Esophagus muscularis mucosa (tissue), 4 donors: Measurements from ENCODE around the gene CTCF. TPM values are rescaled to one million over a fixed set of nuclear protein-coding genes. Genes with fewer than 3 reads are reported as not detected.

Experiments used
- DNase-seq: peaks from one replicate; pipeline ENCODE4 v3.0.0-alpha.2; 2017; ENCODE audit errors: extremely low spot score
- H3K27ac ChIP-seq, 4 donors: fragments of 200-600 bp; sonication (generic); replicated peaks in 1 of 4; 1 replicate in 3 of 4; 2 replicates in 1 of 4; pipeline ENCODE4 v1.5.1; 2016 to 2019; ENCODE audit warnings: mild to moderate bottlenecking in 1 of 4
- H3K27me3 ChIP-seq, 4 donors: fragments of 200-600 bp; sonication (generic); one replicate each; pipeline versions ENCODE4 v1.5.1 to v1.6.0; 2016 to 2019
- H3K36me3 ChIP-seq, 4 donors: fragments of 200-600 bp; sonication (generic); one replicate each; pipeline ENCODE4 v1.5.1; 2016 to 2019
- H3K4me1 ChIP-seq, 4 donors: fragments of 200-600 bp; sonication (generic); one replicate each; pipeline ENCODE4 v1.5.1; 2016 to 2019
- H3K4me3 ChIP-seq, 4 donors: fragments of 200-600 bp; sonication (generic); 1 replicate in 2 of 4; 2 replicates in 2 of 4; pipeline ENCODE4 v1.5.1; 2016 to 2019; ENCODE audit warnings: mild to moderate bottlenecking in 4 of 4, moderate library complexity in 1 of 4
- H3K9me3 ChIP-seq, 4 donors: fragments of 200-600 bp; sonication (generic); 1 replicate in 3 of 4; 2 replicates in 1 of 4; pipeline ENCODE4 v1.5.1; 2016 to 2019
- CTCF ChIP-seq, 3 experiments: fragments of 200-600 bp in 2 of 3; fragments of 450-650 bp in 1 of 3; sonication (generic) in 2 of 3; IDR thresholded peaks; one replicate each; pipeline ENCODE4 v1.5.1; 2017 to 2019; ENCODE audit warnings: antibody characterized with exemption in 3 of 3, mild to moderate bottlenecking in 2 of 3, moderate library complexity in 1 of 3
- EP300 ChIP-seq: sonication (generic); formaldehyde crosslinking; IDR thresholded peaks from one replicate; pipeline ENCODE4 v1.6.1; 2017; ENCODE audit warnings: antibody characterized with exemption
- POLR2A ChIP-seq: fragments of 450-650 bp; IDR thresholded peaks from one replicate; pipeline ENCODE4 v1.6.1; 2017; ENCODE audit warnings: antibody characterized with exemption, moderate library complexity, mild to moderate bottlenecking, low read depth
- POLR2AphosphoS5 ChIP-seq, 2 donors: sonication (generic); formaldehyde crosslinking; IDR thresholded peaks; one replicate each; pipeline ENCODE4 v1.6.1; 2017; ENCODE audit warnings: antibody characterized with exemption in 2 of 2
- WGBS: methylation state at CpG from one replicate; pipeline ENCODE4 v1.1.5; 2018; 5-methylcytosine and 5-hydroxymethylcytosine counted together
- intact Hi-C: fragments of 100-400 bp; cut with DNase I; formaldehyde crosslinking; loops from one replicate; pipeline ENCODE4 v1.15.1; 2023
- total RNA-seq, 4 donors: library from RNA; depleted of rRNA; stranded (reverse); fragments of >200 nt; gene quantifications; one replicate each; pipeline versions ENCODE4 v1.1.0 to v1.2.1, GENCODE V29; 2016

Gene CTCF
- total RNA-seq, 4 donors from 2014 or later: 27.5 to 46.3 (median 38.5) TPM

GRCh38 chr16:67675999-67676398 is 113.7 kb downstream of the CTCF start:
- Histone ChIP-seq H3K9me3 (no peaks in the 10 kb centered on the region), H3K4me3 (no peak overlapping the region), H3K27ac (peak overlapping the region in 1 of 4 donors; percentile 7), H3K4me1 (peaks cover 25 to 44% (median 32%) of the 10 kb centered on the region in 4 donors), H3K36me3 (peaks cover 0 to 24% (median 12%) of the 10 kb centered on the region in 4 donors), H3K27me3 (no peaks in the 10 kb centered on the region)
- WGBS: 96% methylated on average over 7 of the region's 7 CpGs
- TF ChIP-seq POLR2AphosphoS5 (IDR thresholded peaks at IDR 0.05) (no peak), CTCF (IDR thresholded peaks at IDR 0.05) (no peak), EP300 (no peak), POLR2A (no peak)
- no peak for DNase-seq
- intact Hi-C loops: no loop called here

GRCh38 chr16:67676516-67676915 is 114.2 kb downstream of the CTCF start:
- peaks cover 0 to 29% (median 15%) of the 10 kb centered on the region in 4 donors for H3K36me3 ChIP-seq
- H3K4me3 ChIP-seq: no peak overlapping the region
- WGBS: 79% methylated on average over 4 of the region's 4 CpGs
- H3K27me3 ChIP-seq: no peaks in the 10 kb centered on the region
- H3K27ac ChIP-seq: no peak overlapping the region
- peaks cover 25 to 44% (median 32%) of the 10 kb centered on the region in 4 donors for H3K4me1 ChIP-seq
- intact Hi-C loops: no loop called here
- H3K9me3 ChIP-seq: no peaks in the 10 kb centered on the region
- TF ChIP-seq POLR2AphosphoS5 (IDR thresholded peaks at IDR 0.05): no peak
- no peak for TF ChIP-seq POLR2A
- no peak for TF ChIP-seq CTCF (IDR thresholded peaks at IDR 0.05)
- TF ChIP-seq EP300: no peak
- no peak for DNase-seq

- WGBS: 90% methylated on average over 8 of the region's 8 CpGs
- peaks cover 25 to 44% (median 32%) of the 10 kb centered on the region in 4 donors for H3K4me1 ChIP-seq
- peaks cover 0 to 32% (median 15%) of the 10 kb centered on the region in 4 donors for H3K36me3 ChIP-seq
- DNase-seq: no peak
- H3K9me3 ChIP-seq: no peaks in the 10 kb centered on the region
- intact Hi-C loops: no loop called here
- no peaks in the 10 kb centered on the region for H3K27me3 ChIP-seq
- TF ChIP-seq EP300 (no peak), CTCF (IDR thresholded peaks at IDR 0.05) (no peak), POLR2AphosphoS5 (IDR thresholded peaks at IDR 0.05) (no peak), POLR2A (no peak)
- H3K27ac ChIP-seq: no peak overlapping the region
- H3K4me3 ChIP-seq: no peak overlapping the region
These were observed 114.6 kb downstream of the CTCF start for GRCh38 chr16:67676939-67677338.

- TF ChIP-seq EP300 (no peak), CTCF (IDR thresholded peaks at IDR 0.05) (no peak), POLR2A (no peak), POLR2AphosphoS5 (IDR thresholded peaks at IDR 0.05) (no peak)
- H3K27me3 ChIP-seq: no peaks in the 10 kb centered on the region
These were observed 115.4 kb downstream of the CTCF start for GRCh38 chr16:67677712-67678111.

GRCh38 chr16:67678354-67679023 is 116.2 kb downstream of the CTCF start:
- no peak overlapping the region for H3K27ac ChIP-seq
- intact Hi-C loops: no loop called here

More at GRCh38 chr16:67677712-67678111, 115.4 kb downstream of the CTCF start:
- 100% methylated on average over 1 of the region's 1 CpG for WGBS
- no peak for DNase-seq
- H3K36me3 ChIP-seq: peaks cover 0 to 35% (median 16%) of the 10 kb centered on the region in 4 donors
- no peak overlapping the region for H3K4me3 ChIP-seq
- intact Hi-C loops: no loop called here
- no peak overlapping the region for H3K27ac ChIP-seq
- no peaks in the 10 kb centered on the region for H3K9me3 ChIP-seq
- H3K4me1 ChIP-seq: peaks cover 22 to 38% (median 27%) of the 10 kb centered on the region in 4 donors

More at GRCh38 chr16:67678354-67679023, 116.2 kb downstream of the CTCF start:
- DNase-seq: no peak
- no peaks in the 10 kb centered on the region for H3K27me3 ChIP-seq
- WGBS: 79% methylated on average over 12 of the region's 12 CpGs
- H3K4me1 ChIP-seq: peaks cover 14 to 30% (median 20%) of the 10 kb centered on the region in 4 donors
- H3K4me3 ChIP-seq: no peak overlapping the region
- no peak for TF ChIP-seq CTCF (IDR thresholded peaks at IDR 0.05)
- no peak for TF ChIP-seq EP300
- no peak for TF ChIP-seq POLR2AphosphoS5 (IDR thresholded peaks at IDR 0.05)
- no peak for TF ChIP-seq POLR2A
- H3K9me3 ChIP-seq: no peaks in the 10 kb centered on the region
- peaks cover 0 to 40% (median 19%) of the 10 kb centered on the region in 4 donors for H3K36me3 ChIP-seq
